NCI-H2107 (cell line): ENCODE data around the gene SLC6A20.
"Not testable (repeated sequence)": the region's sequence is repeated elsewhere in the genome, so short reads cannot be mapped to it uniquely, and the experiment has no call there.

ENCODE experiments used
- DNase-seq: peaks from one replicate; lab custom pipeline; 2025; lab: John Stamatoyannopoulos, UW

Gene SLC6A20

GRCh38 chr3:45757141-45757540 is 39.2 kb downstream of the SLC6A20 start:
- DNase-seq = not testable (repeated sequence)

- DNase-seq = no peak
Observed at GRCh38 chr3:45756055-45756454, 40.3 kb downstream of the SLC6A20 start.

- DNase-seq = no peak
Observed at GRCh38 chr3:45754461-45754860, 41.9 kb downstream of the SLC6A20 start.

- no peak for DNase-seq
Observed at GRCh38 chr3:45753095-45753494, 43.2 kb downstream of the SLC6A20 start.

GRCh38 chr3:45751537-45752242 is 44.6 kb downstream of the SLC6A20 start:
- no peak for DNase-seq

- DNase-seq = no peak
Observed at GRCh38 chr3:45749880-45750279, 46.5 kb downstream of the SLC6A20 start.

GRCh38 chr3:45749036-45749600 is 47.2 kb downstream of the SLC6A20 start:
- not testable (repeated sequence) for DNase-seq

- no peak for DNase-seq
Observed at GRCh38 chr3:45748068-45748467, 48.3 kb downstream of the SLC6A20 start.

GRCh38 chr3:45746777-45747622 is 49.3 kb downstream of the SLC6A20 start:
- DNase-seq = no peak

- no peak for DNase-seq
Observed at GRCh38 chr3:45746165-45746776, 50.1 kb downstream of the SLC6A20 start.

- DNase-seq = no peak
Observed at GRCh38 chr3:45742461-45743089, 53.8 kb downstream of the SLC6A20 start.

- no peak for DNase-seq
Observed at GRCh38 chr3:45741742-45742460, 54.4 kb downstream of the SLC6A20 start.

- no peak for DNase-seq
Observed at GRCh38 chr3:45741247-45741646, 55.1 kb downstream of the SLC6A20 start.

- no peak for DNase-seq
Observed at GRCh38 chr3:45739991-45740390, 56.3 kb downstream of the SLC6A20 start.

GRCh38 chr3:45737234-45737633 is 59.1 kb downstream of the SLC6A20 start:
- no peak for DNase-seq

- no peak for DNase-seq
Observed at GRCh38 chr3:45736707-45737106, 59.6 kb downstream of the SLC6A20 start.

- DNase-seq = no peak
Observed at GRCh38 chr3:45730409-45731154, 65.8 kb downstream of the SLC6A20 start.

- no peak for DNase-seq
Observed at GRCh38 chr3:45729614-45730013, 66.7 kb downstream of the SLC6A20 start.

GRCh38 chr3:45724911-45725310 is 71.4 kb downstream of the SLC6A20 start:
- no peak for DNase-seq

GRCh38 chr3:45719655-45720487 is 76.5 kb downstream of the SLC6A20 start:
- no peak for DNase-seq
